Tibial nerve (tissue), 4 donors: Measurements from ENCODE around the gene CWF19L2. TPM values are rescaled to one million over a fixed set of nuclear protein-coding genes. Genes with fewer than 3 reads are reported as not detected.
"Not testable (repeated sequence)": the region's sequence is repeated elsewhere in the genome, so short reads cannot be mapped to it uniquely, and the experiment has no call there.

Experiments used
- DNase-seq, 2 donors: peaks; one replicate each; pipeline ENCODE4 v3.0.0-alpha.2; 2019; ENCODE audit warnings: low spot score in 2 of 2
- H3K27ac ChIP-seq, 4 donors: fragments of 200-600 bp; sonication (generic) in 3 of 4; one replicate each; pipeline ENCODE4 v1.5.1; 2017 to 2019; ENCODE audit warnings: mild to moderate bottlenecking in 1 of 4
- H3K27me3 ChIP-seq, 2 donors: fragments of 200-600 bp; sonication (generic) in 1 of 2; one replicate each; pipeline versions ENCODE4 v1.5.1 to v1.6.0; 2017 to 2019
- H3K36me3 ChIP-seq, 3 donors: fragments of 200-600 bp; sonication (generic); one replicate each; pipeline ENCODE4 v1.5.1; 2018 to 2019
- H3K4me1 ChIP-seq, 4 donors: fragments of 200-600 bp; sonication (generic) in 3 of 4; one replicate each; pipeline ENCODE4 v1.5.1; 2017 to 2019
- H3K4me3 ChIP-seq, 4 donors: fragments of 200-600 bp; sonication (generic) in 3 of 4; one replicate each; pipeline ENCODE4 v1.5.1; 2017 to 2019; ENCODE audit warnings: mild to moderate bottlenecking in 1 of 4, moderate library complexity in 1 of 4
- H3K9me3 ChIP-seq, 4 donors: fragments of 200-600 bp; sonication (generic) in 3 of 4; one replicate each; pipeline ENCODE4 v1.5.1; 2017 to 2019
- EP300 ChIP-seq, 2 donors: sonication (generic); formaldehyde crosslinking; IDR thresholded peaks; one replicate each; pipeline ENCODE4 v1.6.1; 2017; ENCODE audit warnings: antibody characterized with exemption in 2 of 2, mild to moderate bottlenecking in 1 of 2
- POLR2A ChIP-seq, 2 donors: fragments of 450-650 bp; IDR thresholded peaks; one replicate each; pipeline ENCODE4 v1.6.1; 2017; ENCODE audit warnings: antibody characterized with exemption in 2 of 2, mild to moderate bottlenecking in 2 of 2, moderate library complexity in 2 of 2
- WGBS, 2 donors: methylation state at CpG; one replicate each; pipeline ENCODE4 v1.1.5; 2018; 5-methylcytosine and 5-hydroxymethylcytosine counted together
- total RNA-seq, 4 donors: library from RNA; depleted of rRNA; stranded (reverse); fragments of >200 nt; gene quantifications; one replicate each; pipeline ENCODE4 v1.1.0, GENCODE V29; 2016
- TF ChIP-seq, protein P1 (sequence below), 5 experiments: fragments of 200-600 bp in 3 of 5; fragments of 450-650 bp in 2 of 5; sonication (generic) in 3 of 5; IDR thresholded peaks; one replicate each; pipeline ENCODE4 v1.5.1; 2016 to 2019; ENCODE audit warnings: antibody characterized with exemption in 5 of 5, mild to moderate bottlenecking in 3 of 5, moderate library complexity in 2 of 5

The CWF19L2 gene
- total RNA-seq = 10 to 100 TPM; 28.0 to 40.5 (median 32.5) TPM

GRCh38 chr11:107457558-107458271 lies at the start of gene CWF19L2:
Gene CWF19L2, minus strand, starts transcription at chr11:107457825. Its CDS starts 9 bp downstream, at chr11:107457816.
- Histone ChIP-seq H3K9me3 (no peaks in the 10 kb centered on the region), H3K4me3 (peak within 1 kb of the TSS; percentile 64 to 84 (median 74)), H3K27ac (peak within 1 kb of the TSS; percentile 63 to 89 (median 68)), H3K4me1 (peaks cover 0 to 24% (median 14%) of the 10 kb centered on the region in 4 donors), H3K36me3 (peaks cover 0 to 16% (median 0%) of the 10 kb centered on the region in 3 donors), H3K27me3 (no peaks in the 10 kb centered on the region)
- WGBS, 2 donors = 1% methylated on average over 30 of the region's 30 CpGs
- DNase-seq = peak; percentile 66 to 80
- TF ChIP-seq, protein P1, sequence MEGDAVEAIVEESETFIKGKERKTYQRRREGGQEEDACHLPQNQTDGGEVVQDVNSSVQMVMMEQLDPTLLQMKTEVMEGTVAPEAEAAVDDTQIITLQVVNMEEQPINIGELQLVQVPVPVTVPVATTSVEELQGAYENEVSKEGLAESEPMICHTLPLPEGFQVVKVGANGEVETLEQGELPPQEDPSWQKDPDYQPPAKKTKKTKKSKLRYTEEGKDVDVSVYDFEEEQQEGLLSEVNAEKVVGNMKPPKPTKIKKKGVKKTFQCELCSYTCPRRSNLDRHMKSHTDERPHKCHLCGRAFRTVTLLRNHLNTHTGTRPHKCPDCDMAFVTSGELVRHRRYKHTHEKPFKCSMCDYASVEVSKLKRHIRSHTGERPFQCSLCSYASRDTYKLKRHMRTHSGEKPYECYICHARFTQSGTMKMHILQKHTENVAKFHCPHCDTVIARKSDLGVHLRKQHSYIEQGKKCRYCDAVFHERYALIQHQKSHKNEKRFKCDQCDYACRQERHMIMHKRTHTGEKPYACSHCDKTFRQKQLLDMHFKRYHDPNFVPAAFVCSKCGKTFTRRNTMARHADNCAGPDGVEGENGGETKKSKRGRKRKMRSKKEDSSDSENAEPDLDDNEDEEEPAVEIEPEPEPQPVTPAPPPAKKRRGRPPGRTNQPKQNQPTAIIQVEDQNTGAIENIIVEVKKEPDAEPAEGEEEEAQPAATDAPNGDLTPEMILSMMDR (IDR thresholded peaks at IDR 0.05) = peak in 1 of 5 experiments; percentile 27
- TF ChIP-seq EP300 (IDR thresholded peaks at IDR 0.05) = peak; percentile 70 to 94
- TF ChIP-seq POLR2A (IDR thresholded peaks at IDR 0.05) = peak in 1 of 2 donors; percentile 47

DNA sequence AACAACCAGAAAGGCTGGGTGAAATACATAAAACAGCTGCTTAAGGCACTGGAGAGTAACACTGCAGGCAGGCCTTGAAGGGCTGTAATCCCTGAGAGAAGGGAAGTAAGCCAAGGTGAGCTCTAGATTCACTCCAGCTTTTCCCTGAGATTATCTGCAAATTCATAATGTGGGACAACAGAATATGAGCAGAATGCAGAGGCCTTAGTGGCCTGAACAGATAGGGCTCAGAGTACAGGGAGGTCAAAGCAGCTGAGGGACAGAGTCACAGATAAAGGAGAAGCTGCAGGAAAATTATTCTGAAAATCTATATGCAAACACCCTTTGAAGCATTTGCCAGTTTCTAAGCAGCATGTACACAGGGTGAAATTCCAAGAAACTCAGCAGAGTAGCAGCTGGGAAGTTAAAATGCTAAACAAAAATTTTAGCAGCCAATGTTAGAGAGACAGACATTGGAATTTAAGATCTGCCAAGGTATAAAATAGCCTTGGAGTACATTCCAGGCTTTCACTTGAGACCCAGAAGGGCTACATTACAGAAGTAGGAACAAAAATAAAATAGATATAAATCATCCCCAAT lies 48.1 kb upstream of the CWF19L2 start:
- peaks cover 0 to 66% (median 2%) of the 10 kb centered on the region in 3 donors for H3K36me3 ChIP-seq
- TF ChIP-seq, protein P1 (IDR thresholded peaks at IDR 0.05) = no peak
- TF ChIP-seq EP300 (IDR thresholded peaks at IDR 0.05) = no peak
- TF ChIP-seq POLR2A (IDR thresholded peaks at IDR 0.05) = no peak
- no peaks in the 10 kb centered on the region for H3K9me3 ChIP-seq
- DNase-seq = no peak
- no peaks in the 10 kb centered on the region for H3K27me3 ChIP-seq
- H3K4me1 ChIP-seq = no peaks in the 10 kb centered on the region
- no peak overlapping the region for H3K4me3 ChIP-seq
- H3K27ac ChIP-seq = no peak overlapping the region

- no peak for TF ChIP-seq POLR2A (IDR thresholded peaks at IDR 0.05)
- TF ChIP-seq, protein P1 (IDR thresholded peaks at IDR 0.05) = no peak
- no peak for TF ChIP-seq EP300 (IDR thresholded peaks at IDR 0.05)
- H3K27me3 ChIP-seq = no peaks in the 10 kb centered on the region
- H3K4me3 ChIP-seq = no peak overlapping the region
- H3K27ac ChIP-seq = no peak overlapping the region
- no peaks in the 10 kb centered on the region for H3K9me3 ChIP-seq
- H3K36me3 ChIP-seq = peaks cover 0 to 61% (median 2%) of the 10 kb centered on the region in 3 donors
- WGBS, 2 donors = 77 to 86% methylated on average over 5 of the region's 5 CpGs
- DNase-seq = no peak
- no peaks in the 10 kb centered on the region for H3K4me1 ChIP-seq
These were observed 47.4 kb upstream of the CWF19L2 start for GRCh38 chr11:107504981-107505380.

DNA sequence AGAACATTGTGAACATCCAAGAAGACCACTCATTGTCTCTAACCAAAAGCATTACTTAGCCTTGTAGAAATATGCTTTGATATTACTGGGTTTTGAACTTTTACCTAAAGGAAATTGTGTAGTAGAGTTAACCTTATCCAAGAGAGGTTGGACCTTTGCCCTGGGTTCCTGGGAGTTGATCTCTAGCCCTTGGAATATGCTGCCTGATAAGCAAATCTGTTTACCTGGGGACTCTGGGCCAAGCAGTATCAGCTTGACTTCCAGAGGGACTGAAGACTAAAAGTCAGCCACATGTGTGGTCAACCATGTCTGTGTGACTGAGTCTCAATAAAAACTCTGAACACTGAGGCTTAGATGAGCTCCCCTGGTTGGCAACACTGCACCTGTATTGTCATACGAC lies 44.1 kb upstream of the CWF19L2 start:
- Histone ChIP-seq H3K9me3 (no peaks in the 10 kb centered on the region), H3K4me1 (no peaks in the 10 kb centered on the region), H3K27ac (no peak overlapping the region), H3K4me3 (no peak overlapping the region), H3K36me3 (peaks cover 0 to 51% (median 2%) of the 10 kb centered on the region in 3 donors), H3K27me3 (no peaks in the 10 kb centered on the region)
- no peak for TF ChIP-seq EP300 (IDR thresholded peaks at IDR 0.05)
- TF ChIP-seq POLR2A (IDR thresholded peaks at IDR 0.05) = no peak
- TF ChIP-seq, protein P1 (IDR thresholded peaks at IDR 0.05) = no peak
- no peak for DNase-seq
- 100% methylated on average over 1 of the region's 1 CpG for WGBS, 2 donors

- not testable (repeated sequence) for H3K27me3 ChIP-seq, H3K27ac ChIP-seq, H3K9me3 ChIP-seq, H3K4me3 ChIP-seq, DNase-seq, H3K4me1 ChIP-seq
- 94 to 97% methylated on average over 7 of the region's 7 CpGs for WGBS, 2 donors
- peaks cover 0 to 17% (median 2%) of the 10 kb centered on the region in 3 donors for H3K36me3 ChIP-seq
These were observed 39.7 kb upstream of the CWF19L2 start for GRCh38 chr11:107497371-107497770.
